Fibroblast of villous mesenchyme (primary cell): Measurements from ENCODE around the gene SMOC1. TPM values are rescaled to one million over a fixed set of nuclear protein-coding genes. Genes with fewer than 3 reads are reported as not detected.

ENCODE experiments used
- DNase-seq: peaks from one replicate; pipeline ENCODE4 v3.0.0-alpha.2; 2010; ENCODE audit warnings: low read depth
- H3K4me3 ChIP-seq: 2 replicates; pipeline ENCODE4 v1.5.1; 2011; ENCODE audit warnings: low read depth, mild to moderate bottlenecking, low read length
- total RNA-seq: library from RNA; depleted of rRNA; stranded (reverse); fragments of >200 nt; gene quantifications from 2 replicates; pipeline ENCODE4 v1.2.3, GENCODE V29; 2012
- TF ChIP-seq, protein P1 (sequence below): IDR thresholded peaks from 2 replicates; pipeline ENCODE4 v1.5.1; 2012; ENCODE audit warnings: low read depth, mild to moderate bottlenecking, low read length; ENCODE audit not compliant: insufficient read depth

SMOC1 gene
- total RNA-seq, 1 donor: not detected

- H3K4me3 ChIP-seq: no peak overlapping the region
- TF ChIP-seq, protein P1, sequence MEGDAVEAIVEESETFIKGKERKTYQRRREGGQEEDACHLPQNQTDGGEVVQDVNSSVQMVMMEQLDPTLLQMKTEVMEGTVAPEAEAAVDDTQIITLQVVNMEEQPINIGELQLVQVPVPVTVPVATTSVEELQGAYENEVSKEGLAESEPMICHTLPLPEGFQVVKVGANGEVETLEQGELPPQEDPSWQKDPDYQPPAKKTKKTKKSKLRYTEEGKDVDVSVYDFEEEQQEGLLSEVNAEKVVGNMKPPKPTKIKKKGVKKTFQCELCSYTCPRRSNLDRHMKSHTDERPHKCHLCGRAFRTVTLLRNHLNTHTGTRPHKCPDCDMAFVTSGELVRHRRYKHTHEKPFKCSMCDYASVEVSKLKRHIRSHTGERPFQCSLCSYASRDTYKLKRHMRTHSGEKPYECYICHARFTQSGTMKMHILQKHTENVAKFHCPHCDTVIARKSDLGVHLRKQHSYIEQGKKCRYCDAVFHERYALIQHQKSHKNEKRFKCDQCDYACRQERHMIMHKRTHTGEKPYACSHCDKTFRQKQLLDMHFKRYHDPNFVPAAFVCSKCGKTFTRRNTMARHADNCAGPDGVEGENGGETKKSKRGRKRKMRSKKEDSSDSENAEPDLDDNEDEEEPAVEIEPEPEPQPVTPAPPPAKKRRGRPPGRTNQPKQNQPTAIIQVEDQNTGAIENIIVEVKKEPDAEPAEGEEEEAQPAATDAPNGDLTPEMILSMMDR: no peak
- DNase-seq: no peak
These were observed 197.8 kb downstream of the SMOC1 start for GRCh38 chr14:70077005-70077404.

- no peak for DNase-seq
- TF ChIP-seq, protein P1: no peak
- H3K4me3 ChIP-seq: no peak overlapping the region
These were observed 198.5 kb downstream of the SMOC1 start for GRCh38 chr14:70077720-70078119.

- no peak overlapping the region for H3K4me3 ChIP-seq
These were observed 199.1 kb downstream of the SMOC1 start for GRCh38 chr14:70078329-70078728.

DNA sequence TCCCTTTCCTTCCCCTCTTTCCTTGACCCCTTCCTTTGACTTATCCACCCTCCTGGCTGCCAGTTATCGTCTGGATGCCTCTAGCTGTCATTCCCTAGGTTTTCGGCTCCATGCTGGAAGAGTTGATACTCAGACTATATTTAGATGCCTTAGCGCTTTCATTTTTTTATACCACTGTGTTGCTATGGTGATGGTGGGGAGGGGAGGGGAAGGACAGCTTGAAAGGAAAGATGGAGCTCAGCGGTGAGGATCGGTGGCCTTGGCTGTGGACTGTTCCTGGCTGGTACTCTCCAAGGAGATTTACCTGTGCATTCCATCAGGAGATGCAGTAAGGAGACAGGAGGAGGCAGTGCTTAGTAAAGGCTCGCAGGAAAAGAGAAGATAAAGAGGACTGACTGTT, 200.9 kb downstream of the SMOC1 start:
- DNase-seq: no peak
- H3K4me3 ChIP-seq: no peak overlapping the region
- TF ChIP-seq, protein P1: no peak

More at GRCh38 chr14:70078329-70078728, 199.1 kb downstream of the SMOC1 start:
- TF ChIP-seq, protein P1: no peak
- DNase-seq: no peak

Other genes with a start within 250 kb of the SMOC1 start
- gene SRSF5, start 112.3 kb upstream of the SMOC1 start, total RNA-seq: 101 and 116 TPM in 2 replicates
- gene SLC10A1, start 82.2 kb upstream of the SMOC1 start, total RNA-seq: not detected in 2 replicates